ENCODE data around the gene PSMB1.

PSMB1 gene

DNA sequence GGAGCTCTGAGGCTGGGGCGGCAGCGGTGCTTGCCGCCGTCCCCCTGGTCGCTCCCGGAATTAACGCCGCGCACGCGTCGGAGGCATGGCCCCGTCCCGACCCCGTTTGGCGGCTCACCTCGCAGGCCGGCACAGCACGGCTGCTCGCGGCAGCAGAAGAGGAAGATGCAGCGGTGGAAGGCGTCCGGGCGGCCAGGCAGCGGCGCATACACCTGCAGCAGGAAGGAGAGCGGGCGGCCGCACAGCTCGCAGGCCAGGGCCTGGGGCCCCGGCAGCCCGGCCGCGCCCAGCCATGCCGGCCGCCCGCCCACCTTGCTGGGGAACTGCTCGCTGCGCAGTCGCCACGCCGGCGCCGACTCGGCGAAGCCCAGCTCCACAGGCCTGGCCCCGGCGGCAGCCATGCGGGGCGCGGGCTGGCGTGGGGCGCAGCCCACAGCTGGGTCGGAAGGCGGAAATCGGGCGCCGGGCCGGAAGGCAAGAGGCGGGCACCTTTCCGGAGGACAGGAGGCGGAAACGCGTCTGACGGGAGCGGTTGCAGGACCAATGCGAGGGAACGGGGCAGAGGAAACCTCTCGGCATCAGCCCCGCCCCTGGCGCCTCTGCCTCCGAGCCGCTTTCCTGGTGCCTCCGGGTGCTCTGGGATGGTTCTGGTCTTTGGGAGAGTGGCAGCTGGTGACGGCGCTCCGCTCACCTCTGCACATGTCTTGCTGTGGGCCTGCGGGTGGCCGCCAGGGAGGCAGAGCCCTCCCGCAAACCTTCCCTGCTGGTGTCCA lies 31.3 kb upstream of the PSMB1 start, which contains the start of gene PDCD2:
Gene PDCD2, minus strand, starts transcription at position 457 of the 773 bp plus-strand sequence. Its CDS starts 56 bp downstream, at position 401.
- H3K4me3 ChIP-seq (ENCODE audit: low read depth, low read length), result peak within 1 kb of the TSS; percentile 94
- TF ChIP-seq, protein P1, sequence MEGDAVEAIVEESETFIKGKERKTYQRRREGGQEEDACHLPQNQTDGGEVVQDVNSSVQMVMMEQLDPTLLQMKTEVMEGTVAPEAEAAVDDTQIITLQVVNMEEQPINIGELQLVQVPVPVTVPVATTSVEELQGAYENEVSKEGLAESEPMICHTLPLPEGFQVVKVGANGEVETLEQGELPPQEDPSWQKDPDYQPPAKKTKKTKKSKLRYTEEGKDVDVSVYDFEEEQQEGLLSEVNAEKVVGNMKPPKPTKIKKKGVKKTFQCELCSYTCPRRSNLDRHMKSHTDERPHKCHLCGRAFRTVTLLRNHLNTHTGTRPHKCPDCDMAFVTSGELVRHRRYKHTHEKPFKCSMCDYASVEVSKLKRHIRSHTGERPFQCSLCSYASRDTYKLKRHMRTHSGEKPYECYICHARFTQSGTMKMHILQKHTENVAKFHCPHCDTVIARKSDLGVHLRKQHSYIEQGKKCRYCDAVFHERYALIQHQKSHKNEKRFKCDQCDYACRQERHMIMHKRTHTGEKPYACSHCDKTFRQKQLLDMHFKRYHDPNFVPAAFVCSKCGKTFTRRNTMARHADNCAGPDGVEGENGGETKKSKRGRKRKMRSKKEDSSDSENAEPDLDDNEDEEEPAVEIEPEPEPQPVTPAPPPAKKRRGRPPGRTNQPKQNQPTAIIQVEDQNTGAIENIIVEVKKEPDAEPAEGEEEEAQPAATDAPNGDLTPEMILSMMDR (IDR thresholded peaks at IDR 0.05; ENCODE audit: insufficient read depth, low read length, missing control alignments), result no peak
- peak; percentile 12 for DNase-seq (ENCODE audit: low read depth, low spot score)
- ChIA-PET CTCF (interaction anchor here (1.0 to 1.5 kb wide), 8 partner anchors 9 to 794 kb away, joined by 3 to 10 read pairs (median 4); partner anchors contain the start of gene TBP), POLR2A (interaction anchor here (0.7 to 1.7 kb wide), 5 partner anchors 9 to 965 kb away, joined by 3 to 11 read pairs (median 4); partner anchors contain the start of genes DYNLT2, ERMARD, PSMB1 and TBP)

DNA sequence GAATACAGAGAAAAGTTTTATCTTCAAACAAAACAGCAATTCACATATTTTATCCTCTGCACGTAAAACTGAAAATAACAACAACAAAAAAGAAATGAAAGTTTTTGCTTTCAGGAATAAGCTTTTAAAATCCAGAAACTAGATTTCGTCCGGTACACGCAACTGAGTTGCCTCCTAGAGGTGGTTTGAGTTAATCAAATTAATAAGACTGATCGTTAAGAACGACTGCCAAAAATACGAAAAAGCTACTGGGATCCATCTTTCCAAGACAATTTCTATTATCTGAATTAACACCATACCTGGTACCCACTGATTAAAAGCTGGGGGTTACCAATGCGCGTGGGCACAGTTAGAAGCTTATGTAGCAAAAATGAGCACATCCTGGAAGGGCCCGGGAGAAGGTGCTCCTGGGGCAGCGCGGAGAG lies 30.7 kb upstream of the PSMB1 start:
- no peak for DNase-seq (ENCODE audit: low read depth, low spot score)
- TF ChIP-seq, protein P1 (IDR thresholded peaks at IDR 0.05; ENCODE audit: insufficient read depth, low read length, missing control alignments), result no peak
- ChIA-PET CTCF (interaction anchor here (0.6 to 1.5 kb wide), 9 partner anchors 9 to 794 kb away, joined by 3 to 10 read pairs (median 4); partner anchors contain the start of gene TBP), POLR2A (interaction anchor here (0.7 to 1.7 kb wide), 5 partner anchors 8 to 965 kb away, joined by 3 to 11 read pairs (median 4); partner anchors contain the start of genes DYNLT2, ERMARD, PSMB1 and TBP)
- H3K4me3 ChIP-seq (ENCODE audit: low read depth, low read length), result peak overlapping the region; percentile 94

DNA sequence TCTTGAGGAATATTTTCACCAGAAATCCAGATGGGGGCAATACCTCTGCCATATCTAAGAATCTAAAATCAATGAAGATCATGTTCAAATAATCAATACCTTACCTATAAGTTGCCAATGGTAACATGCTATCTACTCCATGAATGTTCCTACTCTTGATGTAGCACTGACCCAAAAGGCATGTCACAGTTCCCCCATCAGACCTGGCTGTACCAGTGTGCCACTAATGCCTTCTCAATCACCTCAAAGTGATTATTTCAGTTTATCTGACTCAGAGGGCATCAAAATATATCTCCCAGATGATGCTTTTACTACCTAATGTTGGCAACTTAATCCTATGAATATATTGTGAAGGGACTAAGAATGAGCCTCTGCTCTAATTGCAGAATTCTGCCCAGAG lies 25.8 kb upstream of the PSMB1 start:
- DNase-seq (ENCODE audit: low read depth, low spot score), result no peak
- no peak overlapping the region for H3K4me3 ChIP-seq (ENCODE audit: low read depth, low read length)
- TF ChIP-seq, protein P1 (IDR thresholded peaks at IDR 0.05; ENCODE audit: insufficient read depth, low read length, missing control alignments), result no peak
- ChIA-PET CTCF (no interaction called here), POLR2A (no interaction called here)

DNA sequence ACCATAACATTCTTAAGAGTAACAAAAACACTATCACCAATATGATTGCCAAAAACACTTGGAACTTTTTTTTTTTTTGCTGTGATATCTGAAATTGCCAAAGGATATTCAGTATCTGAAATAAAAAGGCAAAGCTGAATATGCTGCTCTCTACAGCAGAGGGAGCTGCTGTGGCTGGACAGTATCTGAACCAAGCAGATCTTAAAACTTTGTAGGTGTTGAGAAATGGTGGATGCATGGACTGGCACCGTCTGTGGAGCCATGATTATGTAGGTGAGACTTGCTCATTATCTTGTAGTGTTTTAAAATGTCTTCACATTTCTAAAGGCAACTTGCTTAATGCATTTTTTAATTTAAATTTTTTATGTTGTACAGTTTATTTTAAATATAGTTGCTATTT lies 22.1 kb upstream of the PSMB1 start:
- ChIA-PET POLR2A (interaction anchor here (1.4 kb wide), 1 partner anchor 9 kb away, joined by 8 read pairs; the partner anchor contains the start of gene PDCD2), CTCF (interaction anchor here (1.3 to 2.1 kb wide), 2 partner anchors 9 to 10 kb away, joined by 3 to 10 read pairs; no protein-coding TSS in a partner anchor)
- TF ChIP-seq, protein P1 (IDR thresholded peaks at IDR 0.05; ENCODE audit: insufficient read depth, low read length, missing control alignments), result peak; percentile 26
- H3K4me3 ChIP-seq (ENCODE audit: low read depth, low read length), result no peak overlapping the region
- no peak for DNase-seq (ENCODE audit: low read depth, low spot score)

DNA sequence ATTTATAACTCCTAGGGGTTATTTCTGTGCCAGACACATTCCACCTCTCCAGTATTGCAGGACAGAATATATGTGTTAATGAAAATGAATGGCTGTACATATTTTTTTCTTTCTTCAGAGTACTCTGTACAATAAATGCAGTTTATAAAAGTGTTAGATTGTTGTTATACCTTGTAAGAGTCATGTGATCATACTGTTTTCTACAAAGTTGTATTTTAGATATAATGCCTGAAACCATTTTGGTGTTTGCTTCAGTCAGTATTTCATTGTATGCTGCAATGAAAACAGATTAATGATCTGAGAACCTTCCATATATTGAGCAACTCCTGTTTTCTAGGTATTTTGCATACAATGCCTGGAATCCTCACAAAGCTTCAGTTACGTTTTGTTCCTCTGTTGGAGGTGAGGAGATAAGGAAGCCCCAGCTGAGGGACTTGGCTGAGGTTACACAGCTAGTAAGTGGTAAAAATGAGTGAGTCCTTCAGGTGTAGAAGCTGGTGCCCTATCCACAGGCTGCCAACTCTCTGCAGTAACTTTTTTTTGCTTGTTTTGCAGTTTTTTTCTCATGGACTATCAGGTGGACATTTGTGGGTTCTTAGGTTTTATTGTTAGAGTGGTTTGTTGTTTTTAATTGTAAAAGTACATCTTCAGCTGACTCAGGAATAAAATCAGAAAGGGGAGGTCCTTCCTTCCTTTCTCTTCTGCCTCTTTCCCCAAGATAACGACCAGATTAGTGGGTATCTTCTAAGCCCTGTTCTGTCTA lies 19.8 kb upstream of the PSMB1 start:
- POLR2A ChIA-PET, result no interaction called here
- no peak overlapping the region for H3K4me3 ChIP-seq (ENCODE audit: low read depth, low read length)
- DNase-seq (ENCODE audit: low read depth, low spot score), result no peak
- CTCF ChIA-PET, result interaction anchor here (1.0 to 1.2 kb wide), 2 partner anchors 9 to 11 kb away, joined by 3 to 4 read pairs; no protein-coding TSS in a partner anchor
- TF ChIP-seq, protein P1 (IDR thresholded peaks at IDR 0.05; ENCODE audit: insufficient read depth, low read length, missing control alignments), result no peak

Measured in AG04449 (cell line).